ENCODE results near the gene DAZAP1.

- TF ChIP-seq CTCF (IDR thresholded peaks at IDR 0.05) (no peak), JUN (CRISPR knock-in tag; IDR thresholded peaks at IDR 0.05) (no peak)
Observed at GRCh38 chr19:1374250-1374577, 33.2 kb upstream of the DAZAP1 start.
